WTC11 (cell line): ENCODE measurements around the gene PLS1. TPM values are rescaled to one million over a fixed set of nuclear protein-coding genes. Genes with fewer than 3 reads are reported as not detected.

Source experiments
- ATAC-seq: fragments of 200-7000 bp; cut with Tn5 transposase; 2 replicates; pipeline ENCODE4 v1.10.0; 2021; ENCODE audit warnings: mild to moderate bottlenecking, moderate library complexity
- CTCF ChIA-PET: fragments of 300-600 bp; sonication (Branson Sonifier 250); formaldehyde crosslinking; loops from one replicate; lab custom pipeline; 2021; ENCODE audit warnings: antibody characterized with exemption; lab: Charles Lee
- POLR2A ChIA-PET: fragments of 350-600 bp; sonication (Branson Sonifier 250); formaldehyde crosslinking; loops from one replicate; lab custom pipeline; 2021; ENCODE audit warnings: antibody characterized with exemption; lab: Charles Lee
- DNase-seq: peaks from one replicate; pipeline ENCODE4 v3.0.0; 2021; ENCODE audit warnings: low spot score
- H3K27ac Mint-ChIP-seq: 2 replicates; pipeline ENCODE4 v1.8.0; 2021; ENCODE audit warnings: mixed read lengths
- H3K27me3 Mint-ChIP-seq: 2 replicates; pipeline ENCODE4 v1.8.0; 2021; ENCODE audit warnings: low read depth, mild to moderate bottlenecking, moderate library complexity, mixed read lengths
- H3K36me3 Mint-ChIP-seq: 2 replicates; pipeline ENCODE4 v1.8.0; 2021; ENCODE audit warnings: mixed read lengths
- H3K4me1 Mint-ChIP-seq: 2 replicates; pipeline ENCODE4 v1.8.0; 2022; ENCODE audit warnings: mixed read lengths
- H3K4me3 Mint-ChIP-seq: 2 replicates; pipeline ENCODE4 v1.8.0; 2021; ENCODE audit warnings: mild to moderate bottlenecking, moderate library complexity, mixed read lengths
- H3K9me3 Mint-ChIP-seq: 2 replicates; pipeline ENCODE4 v1.8.0; 2021; ENCODE audit warnings: mixed read lengths
- CTCF ChIP-seq: fragments of 200-600 bp; IDR thresholded peaks from 2 replicates; pipeline ENCODE4 v1.8.0; 2022; ENCODE audit warnings: antibody characterized with exemption
- ETV6 ChIP-seq: sonication (generic); formaldehyde crosslinking; IDR thresholded peaks from 2 replicates; pipeline ENCODE4 v1.8.1; 2022; ENCODE audit warnings: mild to moderate bottlenecking, missing genetic modification reagents
- FOXP4 ChIP-seq: sonication (generic); formaldehyde crosslinking; IDR thresholded peaks from 2 replicates; pipeline ENCODE4 v1.8.0; 2022; ENCODE audit warnings: mild to moderate bottlenecking, missing genetic modification reagents
- GABPB1 ChIP-seq: sonication (generic); formaldehyde crosslinking; IDR thresholded peaks from 2 replicates; pipeline ENCODE4 v1.8.1; 2023; ENCODE audit warnings: mild to moderate bottlenecking, missing genetic modification reagents
- JUN ChIP-seq: sonication (generic); formaldehyde crosslinking; IDR thresholded peaks from 2 replicates; pipeline ENCODE4 v1.8.0; 2023; ENCODE audit warnings: mild to moderate bottlenecking, missing genetic modification reagents
- NFE2L1 ChIP-seq: sonication (generic); formaldehyde crosslinking; IDR thresholded peaks from 2 replicates; pipeline ENCODE4 v1.8.1; 2023; ENCODE audit warnings: missing genetic modification reagents
- NR3C1 ChIP-seq: sonication (generic); formaldehyde crosslinking; conservative IDR thresholded peaks from 2 replicates; pipeline ENCODE4 v1.8.1; 2023; ENCODE audit warnings: low read depth, mild to moderate bottlenecking, missing genetic modification reagents
- SP1 ChIP-seq: sonication (generic); formaldehyde crosslinking; conservative IDR thresholded peaks from 2 replicates; pipeline ENCODE4 v1.8.1; 2022; ENCODE audit warnings: missing genetic modification reagents
- ZNF232 ChIP-seq: sonication (generic); formaldehyde crosslinking; IDR thresholded peaks from 2 replicates; pipeline ENCODE4 v1.8.0; 2022; ENCODE audit warnings: mild to moderate bottlenecking, missing genetic modification reagents
- ZNF425 ChIP-seq: fragments of 250-450 bp; sonication (Bioruptor Pico); conservative IDR thresholded peaks from 2 replicates; pipeline ENCODE4 v1.9.0; 2021; ENCODE audit warnings: mild to moderate bottlenecking
- ZNF671 ChIP-seq: fragments of 250-450 bp; sonication (Bioruptor Pico); IDR thresholded peaks from 2 replicates; pipeline ENCODE4 v1.8.0; 2021; ENCODE audit warnings: mild to moderate bottlenecking
- total RNA-seq: library from RNA; stranded (reverse); gene quantifications from 3 replicates; pipeline ENCODE4 v1.2.3, GENCODE V29; 2021
- TF ChIP-seq, protein P1 (sequence below): fragments of 250-450 bp; sonication (Bioruptor Pico); IDR thresholded peaks from 2 replicates; pipeline ENCODE4 v1.9.0; 2021; ENCODE audit warnings: mild to moderate bottlenecking
- TF ChIP-seq, protein P2 (sequence below): fragments of 250-450 bp; sonication (Bioruptor Pico); IDR thresholded peaks from 2 replicates; pipeline ENCODE4 v1.9.0; 2021; ENCODE audit warnings: mild to moderate bottlenecking
- TF ChIP-seq, protein P3 (sequence below): sonication (generic); formaldehyde crosslinking; IDR thresholded peaks from 2 replicates; pipeline ENCODE4 v1.8.0; 2023; ENCODE audit warnings: mild to moderate bottlenecking, missing genetic modification reagents
- TF ChIP-seq, protein P4 (sequence below): fragments of 250-450 bp; sonication (Bioruptor Pico); IDR thresholded peaks from 2 replicates; pipeline ENCODE4 v1.9.0; 2021; ENCODE audit warnings: mild to moderate bottlenecking, borderline replicate concordance
- TF ChIP-seq, protein P5 (sequence below): sonication (generic); formaldehyde crosslinking; IDR thresholded peaks from 2 replicates; pipeline ENCODE4 v1.8.1; 2023; ENCODE audit warnings: mild to moderate bottlenecking, missing genetic modification reagents
- TF ChIP-seq, protein P6 (sequence below): sonication (generic); formaldehyde crosslinking; IDR thresholded peaks from 2 replicates; pipeline ENCODE4 v1.8.1; 2023; ENCODE audit warnings: mild to moderate bottlenecking, missing genetic modification reagents, moderate library complexity
- TF ChIP-seq, protein P7 (sequence below): fragments of 250-450 bp; sonication (Bioruptor Pico); IDR thresholded peaks from 2 replicates; pipeline ENCODE4 v1.9.0; 2021; ENCODE audit warnings: moderate library complexity, mild to moderate bottlenecking, inconsistent platforms, borderline replicate concordance

Gene PLS1
- total RNA-seq, 1 experiment from 2014 or later = 26.4 TPM

DNA sequence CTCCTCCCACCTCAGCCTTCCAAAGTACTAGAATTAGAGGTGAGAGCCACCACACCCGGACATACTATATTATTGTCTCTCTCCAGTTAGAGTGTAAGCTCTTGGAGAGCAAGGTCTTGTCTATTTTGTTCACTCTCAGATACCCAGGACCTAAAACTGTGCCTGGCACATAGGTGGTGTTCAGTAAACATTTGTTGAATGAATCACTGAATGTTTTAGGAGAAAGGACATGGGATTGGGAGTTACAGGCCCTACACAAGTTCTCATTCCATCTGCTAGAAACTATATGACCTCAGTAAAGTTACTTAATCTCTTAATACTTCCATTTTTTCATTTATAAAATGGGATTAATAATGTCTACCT is 16.2 kb upstream of the PLS1 start:
- CTCF ChIA-PET = no interaction called here
- no peaks in the 10 kb centered on the region for H3K9me3 Mint-ChIP-seq
- no peak for ATAC-seq
- H3K36me3 Mint-ChIP-seq = no peaks in the 10 kb centered on the region
- TF ChIP-seq ETV6 (CRISPR knock-in tag) (no peak), ZNF232 (CRISPR knock-in tag) (no peak), GABPB1 (CRISPR knock-in tag) (no peak), FOXP4 (CRISPR knock-in tag) (no peak), CTCF (no peak), JUN (CRISPR knock-in tag) (no peak), ZNF425 (CRISPR knock-in tag) (no peak), NR3C1 (no peak), NFE2L1 (no peak), SP1 (no peak), ZNF671 (CRISPR knock-in tag) (no peak)
- TF ChIP-seq, protein P1, sequence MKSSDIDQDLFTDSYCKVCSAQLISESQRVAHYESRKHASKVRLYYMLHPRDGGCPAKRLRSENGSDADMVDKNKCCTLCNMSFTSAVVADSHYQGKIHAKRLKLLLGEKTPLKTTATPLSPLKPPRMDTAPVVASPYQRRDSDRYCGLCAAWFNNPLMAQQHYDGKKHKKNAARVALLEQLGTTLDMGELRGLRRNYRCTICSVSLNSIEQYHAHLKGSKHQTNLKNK (CRISPR knock-in tag) = no peak
- TF ChIP-seq, protein P2, sequence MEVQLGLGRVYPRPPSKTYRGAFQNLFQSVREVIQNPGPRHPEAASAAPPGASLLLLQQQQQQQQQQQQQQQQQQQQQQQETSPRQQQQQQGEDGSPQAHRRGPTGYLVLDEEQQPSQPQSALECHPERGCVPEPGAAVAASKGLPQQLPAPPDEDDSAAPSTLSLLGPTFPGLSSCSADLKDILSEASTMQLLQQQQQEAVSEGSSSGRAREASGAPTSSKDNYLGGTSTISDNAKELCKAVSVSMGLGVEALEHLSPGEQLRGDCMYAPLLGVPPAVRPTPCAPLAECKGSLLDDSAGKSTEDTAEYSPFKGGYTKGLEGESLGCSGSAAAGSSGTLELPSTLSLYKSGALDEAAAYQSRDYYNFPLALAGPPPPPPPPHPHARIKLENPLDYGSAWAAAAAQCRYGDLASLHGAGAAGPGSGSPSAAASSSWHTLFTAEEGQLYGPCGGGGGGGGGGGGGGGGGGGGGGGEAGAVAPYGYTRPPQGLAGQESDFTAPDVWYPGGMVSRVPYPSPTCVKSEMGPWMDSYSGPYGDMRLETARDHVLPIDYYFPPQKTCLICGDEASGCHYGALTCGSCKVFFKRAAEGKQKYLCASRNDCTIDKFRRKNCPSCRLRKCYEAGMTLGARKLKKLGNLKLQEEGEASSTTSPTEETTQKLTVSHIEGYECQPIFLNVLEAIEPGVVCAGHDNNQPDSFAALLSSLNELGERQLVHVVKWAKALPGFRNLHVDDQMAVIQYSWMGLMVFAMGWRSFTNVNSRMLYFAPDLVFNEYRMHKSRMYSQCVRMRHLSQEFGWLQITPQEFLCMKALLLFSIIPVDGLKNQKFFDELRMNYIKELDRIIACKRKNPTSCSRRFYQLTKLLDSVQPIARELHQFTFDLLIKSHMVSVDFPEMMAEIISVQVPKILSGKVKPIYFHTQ (CRISPR knock-in tag) = no peak
- TF ChIP-seq, protein P3, sequence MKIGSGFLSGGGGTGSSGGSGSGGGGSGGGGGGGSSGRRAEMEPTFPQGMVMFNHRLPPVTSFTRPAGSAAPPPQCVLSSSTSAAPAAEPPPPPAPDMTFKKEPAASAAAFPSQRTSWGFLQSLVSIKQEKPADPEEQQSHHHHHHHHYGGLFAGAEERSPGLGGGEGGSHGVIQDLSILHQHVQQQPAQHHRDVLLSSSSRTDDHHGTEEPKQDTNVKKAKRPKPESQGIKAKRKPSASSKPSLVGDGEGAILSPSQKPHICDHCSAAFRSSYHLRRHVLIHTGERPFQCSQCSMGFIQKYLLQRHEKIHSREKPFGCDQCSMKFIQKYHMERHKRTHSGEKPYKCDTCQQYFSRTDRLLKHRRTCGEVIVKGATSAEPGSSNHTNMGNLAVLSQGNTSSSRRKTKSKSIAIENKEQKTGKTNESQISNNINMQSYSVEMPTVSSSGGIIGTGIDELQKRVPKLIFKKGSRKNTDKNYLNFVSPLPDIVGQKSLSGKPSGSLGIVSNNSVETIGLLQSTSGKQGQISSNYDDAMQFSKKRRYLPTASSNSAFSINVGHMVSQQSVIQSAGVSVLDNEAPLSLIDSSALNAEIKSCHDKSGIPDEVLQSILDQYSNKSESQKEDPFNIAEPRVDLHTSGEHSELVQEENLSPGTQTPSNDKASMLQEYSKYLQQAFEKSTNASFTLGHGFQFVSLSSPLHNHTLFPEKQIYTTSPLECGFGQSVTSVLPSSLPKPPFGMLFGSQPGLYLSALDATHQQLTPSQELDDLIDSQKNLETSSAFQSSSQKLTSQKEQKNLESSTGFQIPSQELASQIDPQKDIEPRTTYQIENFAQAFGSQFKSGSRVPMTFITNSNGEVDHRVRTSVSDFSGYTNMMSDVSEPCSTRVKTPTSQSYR (CRISPR knock-in tag) = no peak
- TF ChIP-seq, protein P4, sequence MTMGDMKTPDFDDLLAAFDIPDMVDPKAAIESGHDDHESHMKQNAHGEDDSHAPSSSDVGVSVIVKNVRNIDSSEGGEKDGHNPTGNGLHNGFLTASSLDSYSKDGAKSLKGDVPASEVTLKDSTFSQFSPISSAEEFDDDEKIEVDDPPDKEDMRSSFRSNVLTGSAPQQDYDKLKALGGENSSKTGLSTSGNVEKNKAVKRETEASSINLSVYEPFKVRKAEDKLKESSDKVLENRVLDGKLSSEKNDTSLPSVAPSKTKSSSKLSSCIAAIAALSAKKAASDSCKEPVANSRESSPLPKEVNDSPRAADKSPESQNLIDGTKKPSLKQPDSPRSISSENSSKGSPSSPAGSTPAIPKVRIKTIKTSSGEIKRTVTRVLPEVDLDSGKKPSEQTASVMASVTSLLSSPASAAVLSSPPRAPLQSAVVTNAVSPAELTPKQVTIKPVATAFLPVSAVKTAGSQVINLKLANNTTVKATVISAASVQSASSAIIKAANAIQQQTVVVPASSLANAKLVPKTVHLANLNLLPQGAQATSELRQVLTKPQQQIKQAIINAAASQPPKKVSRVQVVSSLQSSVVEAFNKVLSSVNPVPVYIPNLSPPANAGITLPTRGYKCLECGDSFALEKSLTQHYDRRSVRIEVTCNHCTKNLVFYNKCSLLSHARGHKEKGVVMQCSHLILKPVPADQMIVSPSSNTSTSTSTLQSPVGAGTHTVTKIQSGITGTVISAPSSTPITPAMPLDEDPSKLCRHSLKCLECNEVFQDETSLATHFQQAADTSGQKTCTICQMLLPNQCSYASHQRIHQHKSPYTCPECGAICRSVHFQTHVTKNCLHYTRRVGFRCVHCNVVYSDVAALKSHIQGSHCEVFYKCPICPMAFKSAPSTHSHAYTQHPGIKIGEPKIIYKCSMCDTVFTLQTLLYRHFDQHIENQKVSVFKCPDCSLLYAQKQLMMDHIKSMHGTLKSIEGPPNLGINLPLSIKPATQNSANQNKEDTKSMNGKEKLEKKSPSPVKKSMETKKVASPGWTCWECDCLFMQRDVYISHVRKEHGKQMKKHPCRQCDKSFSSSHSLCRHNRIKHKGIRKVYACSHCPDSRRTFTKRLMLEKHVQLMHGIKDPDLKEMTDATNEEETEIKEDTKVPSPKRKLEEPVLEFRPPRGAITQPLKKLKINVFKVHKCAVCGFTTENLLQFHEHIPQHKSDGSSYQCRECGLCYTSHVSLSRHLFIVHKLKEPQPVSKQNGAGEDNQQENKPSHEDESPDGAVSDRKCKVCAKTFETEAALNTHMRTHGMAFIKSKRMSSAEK = no peak
- TF ChIP-seq, protein P5, sequence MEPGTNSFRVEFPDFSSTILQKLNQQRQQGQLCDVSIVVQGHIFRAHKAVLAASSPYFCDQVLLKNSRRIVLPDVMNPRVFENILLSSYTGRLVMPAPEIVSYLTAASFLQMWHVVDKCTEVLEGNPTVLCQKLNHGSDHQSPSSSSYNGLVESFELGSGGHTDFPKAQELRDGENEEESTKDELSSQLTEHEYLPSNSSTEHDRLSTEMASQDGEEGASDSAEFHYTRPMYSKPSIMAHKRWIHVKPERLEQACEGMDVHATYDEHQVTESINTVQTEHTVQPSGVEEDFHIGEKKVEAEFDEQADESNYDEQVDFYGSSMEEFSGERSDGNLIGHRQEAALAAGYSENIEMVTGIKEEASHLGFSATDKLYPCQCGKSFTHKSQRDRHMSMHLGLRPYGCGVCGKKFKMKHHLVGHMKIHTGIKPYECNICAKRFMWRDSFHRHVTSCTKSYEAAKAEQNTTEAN (CRISPR knock-in tag) = no peak
- TF ChIP-seq, protein P6, sequence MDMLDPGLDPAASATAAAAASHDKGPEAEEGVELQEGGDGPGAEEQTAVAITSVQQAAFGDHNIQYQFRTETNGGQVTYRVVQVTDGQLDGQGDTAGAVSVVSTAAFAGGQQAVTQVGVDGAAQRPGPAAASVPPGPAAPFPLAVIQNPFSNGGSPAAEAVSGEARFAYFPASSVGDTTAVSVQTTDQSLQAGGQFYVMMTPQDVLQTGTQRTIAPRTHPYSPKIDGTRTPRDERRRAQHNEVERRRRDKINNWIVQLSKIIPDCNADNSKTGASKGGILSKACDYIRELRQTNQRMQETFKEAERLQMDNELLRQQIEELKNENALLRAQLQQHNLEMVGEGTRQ (CRISPR knock-in tag) = no peak
- TF ChIP-seq, protein P7, sequence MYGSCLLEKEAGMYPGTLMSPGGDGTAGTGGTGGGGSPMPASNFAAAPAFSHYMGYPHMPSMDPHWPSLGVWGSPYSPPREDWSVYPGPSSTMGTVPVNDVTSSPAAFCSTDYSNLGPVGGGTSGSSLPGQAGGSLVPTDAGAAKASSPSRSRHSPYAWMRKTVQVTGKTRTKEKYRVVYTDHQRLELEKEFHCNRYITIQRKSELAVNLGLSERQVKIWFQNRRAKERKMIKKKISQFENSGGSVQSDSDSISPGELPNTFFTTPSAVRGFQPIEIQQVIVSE (CRISPR knock-in tag) = no peak
- DNase-seq = no peak
- peak overlapping the region; percentile 98 for H3K4me3 Mint-ChIP-seq
- H3K27ac Mint-ChIP-seq = peak overlapping the region; percentile 94; the same call in 1 of the 2 replicates
- no peaks in the 10 kb centered on the region for H3K27me3 Mint-ChIP-seq
- POLR2A ChIA-PET = interaction anchor here (2.2 kb wide), 1 partner anchor 144 kb away, joined by 11 read pairs; the partner anchor contains the start of gene TRPC1
- peaks cover 32% of the 10 kb centered on the region for H3K4me1 Mint-ChIP-seq
